ENCODE data around the gene CHAF1A.

CHAF1A gene

DNA sequence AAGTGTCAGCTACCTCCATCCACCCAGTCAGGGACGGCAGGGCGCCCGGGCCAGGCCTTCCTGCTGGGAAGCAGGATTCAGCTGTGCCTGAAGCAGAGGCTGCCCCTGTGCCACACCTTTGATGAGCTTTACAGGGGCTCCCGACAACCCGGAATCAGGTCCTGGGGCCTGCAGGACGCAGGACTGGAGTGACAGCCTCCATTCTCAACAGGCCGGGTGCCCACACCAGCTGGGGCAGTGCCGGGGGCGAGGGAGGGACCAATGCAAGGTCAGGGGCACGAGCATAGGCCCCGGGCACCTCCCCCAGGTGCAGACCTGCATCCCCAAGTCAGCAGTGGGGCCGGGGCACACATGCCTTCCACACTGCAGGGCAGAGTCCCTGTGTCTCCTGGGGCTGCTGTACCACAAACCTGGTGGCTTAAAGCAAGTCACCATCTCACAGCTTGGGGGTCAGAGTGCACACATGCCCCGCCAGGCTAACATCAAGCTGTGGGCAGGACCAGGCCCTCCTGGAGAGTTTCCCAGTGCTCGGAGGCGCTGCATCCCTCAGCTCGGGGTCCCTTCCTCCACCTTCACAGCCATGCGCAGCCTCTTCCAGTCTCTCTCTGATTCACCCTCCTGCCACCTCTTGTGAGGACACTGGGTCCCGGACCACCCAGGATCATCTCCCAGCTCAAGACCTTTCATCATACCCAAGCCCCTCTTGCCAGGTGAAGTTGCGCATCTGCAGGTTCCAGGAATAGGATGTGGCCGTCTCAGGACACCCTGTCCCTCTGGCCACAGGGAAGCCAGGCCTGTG, 41.7 kb downstream of the CHAF1A start:
- DNase-seq: no peak

DNA sequence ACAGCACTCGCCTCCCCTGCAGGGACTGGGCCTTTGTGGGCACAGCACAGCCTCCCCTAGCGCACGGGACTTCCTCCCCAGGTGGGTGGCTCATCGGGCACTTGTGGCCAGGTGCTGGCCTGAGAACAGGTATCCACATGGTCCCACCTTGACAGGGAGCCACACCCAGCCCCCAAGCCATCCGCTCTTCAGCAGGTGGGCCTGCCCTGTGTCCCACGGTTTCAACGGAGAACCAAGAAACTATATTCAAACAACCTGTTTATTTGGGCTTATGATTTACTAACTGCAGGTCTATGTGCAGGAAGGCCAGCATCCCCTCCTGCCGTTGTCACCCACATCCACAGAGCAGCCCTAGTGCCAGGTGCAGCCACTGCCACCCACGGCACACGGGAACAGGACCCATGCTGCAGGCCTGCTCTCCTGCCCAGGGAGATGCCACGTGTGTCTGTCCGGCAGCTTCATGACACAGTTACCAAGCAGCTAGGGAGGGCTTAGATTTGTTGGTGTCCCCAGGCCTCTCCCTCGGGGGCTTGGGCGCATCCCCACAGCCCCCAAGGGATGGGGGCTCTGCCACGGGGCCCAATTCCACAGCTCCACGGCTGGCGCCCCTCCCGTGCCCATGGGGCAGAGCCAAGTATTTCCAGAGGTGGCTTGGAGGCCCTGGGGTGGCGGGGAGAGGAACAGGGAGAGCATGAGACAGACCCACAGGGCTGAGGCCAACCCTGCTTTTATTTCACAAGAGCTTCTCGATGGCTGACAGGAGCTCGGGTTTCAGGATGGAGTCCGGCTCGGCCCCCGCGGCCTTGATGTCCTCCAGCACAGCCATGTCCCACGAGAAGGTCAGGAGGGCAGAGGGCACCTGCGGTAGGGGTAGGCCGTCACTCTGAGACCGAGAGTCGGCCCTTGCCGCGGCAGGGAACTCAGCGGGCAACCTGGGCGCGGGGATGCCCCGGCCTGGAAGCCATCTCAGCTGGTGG, 42.6 kb downstream of the CHAF1A start:
- DNase-seq: no peak

DNA sequence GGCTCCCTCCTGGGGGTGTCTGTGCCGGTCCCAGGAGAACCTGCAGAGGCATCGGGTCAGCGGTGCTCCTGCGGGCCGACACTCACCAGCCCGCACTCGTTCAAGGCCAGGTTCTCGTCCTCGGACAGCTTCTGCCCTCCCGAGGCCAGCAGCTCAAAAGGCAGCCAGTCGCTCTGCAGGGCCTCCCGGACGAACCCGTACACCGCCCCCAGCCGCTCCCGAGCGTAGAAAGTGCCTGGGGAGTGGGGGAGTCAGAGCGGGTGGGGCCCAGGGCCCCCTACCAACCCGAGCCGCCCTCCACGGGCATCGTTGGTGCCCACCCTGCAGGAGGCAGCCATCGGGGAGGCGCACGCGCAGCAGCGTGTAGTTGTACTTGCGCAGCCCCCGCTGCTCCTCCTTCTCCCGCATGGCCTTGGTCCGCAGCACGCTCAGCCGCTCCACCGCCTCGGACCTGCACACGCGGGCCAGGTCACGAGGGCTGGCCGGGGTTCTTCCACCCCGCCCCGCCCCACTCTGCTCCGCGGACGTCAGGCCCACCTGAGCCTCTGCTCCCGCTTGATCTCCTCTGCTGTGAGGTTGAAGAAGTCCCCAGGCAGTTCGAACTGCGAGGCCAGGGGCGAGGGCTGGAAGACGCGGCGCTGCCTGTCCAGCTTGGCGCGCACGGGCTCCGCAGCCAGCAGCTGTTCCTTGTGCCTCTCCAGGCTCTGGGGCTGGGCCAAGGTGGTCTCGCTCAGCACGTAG, 43.7 kb downstream of the CHAF1A start:
- DNase-seq: no peak

DNA sequence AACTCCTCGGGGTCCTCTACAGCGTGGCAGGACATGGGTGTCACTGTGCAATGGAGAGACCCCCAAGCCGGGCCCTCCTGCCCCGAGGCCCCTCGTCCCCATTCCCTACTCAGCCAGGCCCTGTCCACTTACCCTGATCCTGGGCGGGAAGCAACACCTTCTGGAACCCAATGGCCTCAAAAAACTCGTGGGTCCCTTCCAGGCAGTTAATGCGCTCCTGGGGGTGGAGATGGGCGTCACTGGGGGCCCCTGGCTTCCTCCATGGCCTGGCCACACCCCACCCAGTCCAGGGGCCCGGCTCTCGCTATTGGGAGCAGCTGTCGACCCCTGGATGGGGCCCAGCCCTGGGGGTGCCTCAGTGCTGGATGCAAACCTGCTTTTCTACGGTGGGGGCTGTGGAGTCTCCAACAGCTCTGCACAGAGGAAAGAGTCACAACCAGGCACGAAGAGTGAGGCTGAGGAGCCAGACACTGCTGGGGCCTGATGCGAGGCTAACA, 44.3 kb downstream of the CHAF1A start:
- no peak for DNase-seq

DNA sequence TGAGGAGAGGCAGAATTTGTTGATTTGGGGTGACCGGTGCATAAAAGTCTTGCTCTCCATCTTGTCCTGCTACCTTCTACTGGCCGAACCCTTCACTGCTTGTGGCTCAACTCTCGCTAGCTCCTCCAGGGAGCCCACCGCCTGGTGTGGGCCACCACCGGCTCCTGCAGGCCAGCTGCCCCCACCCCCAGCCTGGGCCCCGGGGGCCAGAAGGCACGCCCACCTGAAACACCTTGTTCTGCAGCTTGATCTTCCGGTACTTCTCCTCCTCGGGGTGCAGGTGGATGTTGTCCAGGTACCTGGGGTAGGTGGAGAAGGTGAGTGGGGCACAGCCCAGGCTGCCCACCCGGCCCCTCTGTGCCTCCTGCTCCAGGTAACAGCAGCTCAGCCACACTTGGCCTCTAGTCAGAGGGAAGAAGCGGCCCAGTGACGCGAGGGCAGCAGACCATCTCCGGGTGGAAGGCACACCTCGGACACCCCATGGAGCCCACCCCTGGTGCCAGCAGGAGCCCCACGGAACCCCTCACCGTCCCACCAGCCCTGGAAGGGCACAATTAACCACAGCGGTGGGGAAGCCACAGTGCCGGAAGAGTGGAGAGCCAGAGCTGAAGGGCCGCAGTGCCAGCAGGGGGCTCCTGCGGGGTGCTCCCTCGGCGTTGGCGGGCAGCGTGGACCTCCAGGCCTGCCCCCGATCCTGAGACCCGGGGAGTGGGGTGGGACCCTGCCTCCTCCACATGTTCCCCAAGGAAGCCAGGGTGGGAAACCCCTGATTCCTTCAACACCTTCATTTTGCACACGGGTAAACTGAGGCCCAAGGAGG, 45.1 kb downstream of the CHAF1A start:
- no peak for DNase-seq

DNA sequence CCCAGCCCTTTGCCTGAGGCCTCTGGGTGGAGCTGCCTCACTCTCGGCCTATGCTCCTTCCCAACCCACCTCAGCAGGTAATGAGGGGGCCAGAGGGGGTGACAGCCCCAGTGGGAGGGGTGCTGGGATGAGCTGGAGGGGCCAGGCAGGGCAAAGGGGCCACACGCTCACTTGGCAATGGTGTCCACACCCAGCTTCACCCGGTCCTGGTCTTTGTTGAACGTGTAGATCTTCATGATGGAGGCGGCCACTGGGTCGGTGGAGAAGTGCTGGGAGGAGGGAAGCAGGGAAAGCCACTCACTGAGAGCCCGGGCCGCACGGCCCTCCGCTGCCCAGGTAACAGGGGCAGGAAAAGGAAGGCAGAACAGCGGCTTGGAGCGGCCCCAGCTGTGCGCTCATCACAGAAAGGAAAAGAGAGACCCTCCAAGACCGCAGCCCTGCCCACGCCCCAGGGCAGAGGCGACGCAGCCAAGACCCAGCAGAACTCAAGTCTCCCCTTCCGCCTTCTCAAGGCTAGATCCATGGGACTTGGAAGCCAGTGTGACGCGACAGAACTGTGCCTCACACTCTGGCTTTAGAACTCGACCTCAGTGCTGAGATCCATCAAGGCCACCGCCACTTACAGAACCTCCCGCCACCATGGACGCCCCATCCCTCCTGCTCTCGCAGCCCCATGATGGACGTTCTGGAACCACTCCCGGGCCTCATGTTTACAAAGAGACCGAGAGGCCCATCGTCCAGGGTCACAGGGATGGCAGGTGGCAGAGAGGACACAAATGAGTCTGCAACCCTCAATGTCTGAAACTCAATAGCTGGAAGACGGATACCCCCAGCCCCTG, 45.9 kb downstream of the CHAF1A start:
- DNase-seq: no peak

DNA sequence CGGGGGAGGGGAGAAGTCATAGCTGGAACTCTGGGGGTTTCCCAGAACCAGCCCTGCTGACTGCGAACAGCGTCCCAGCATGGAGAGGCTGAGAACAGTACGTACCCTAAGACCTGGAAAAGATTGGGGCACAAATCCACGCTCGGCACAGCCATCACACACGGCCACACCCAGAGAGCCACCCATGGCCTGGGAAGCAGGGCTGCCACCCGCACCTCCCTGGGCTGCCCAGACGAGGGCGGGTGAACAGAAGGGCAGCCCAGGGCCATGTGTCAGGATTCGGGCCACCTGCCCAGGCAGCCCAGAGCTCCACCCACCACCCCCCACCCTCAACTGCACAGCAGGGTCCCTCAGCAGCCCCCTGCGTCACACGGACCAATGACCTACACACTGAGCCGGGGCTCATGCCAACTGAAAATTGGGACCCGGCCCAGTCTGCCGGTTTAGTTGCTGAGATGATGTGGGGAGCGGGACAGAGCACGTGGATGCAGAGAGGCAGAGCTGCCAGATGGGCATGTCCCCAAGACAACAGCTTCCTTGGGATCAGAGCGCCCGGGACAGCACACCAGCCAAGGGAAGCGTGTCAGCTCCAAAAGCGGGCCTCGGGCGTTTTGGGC, 46.7 kb downstream of the CHAF1A start:
- DNase-seq: no peak

DNA sequence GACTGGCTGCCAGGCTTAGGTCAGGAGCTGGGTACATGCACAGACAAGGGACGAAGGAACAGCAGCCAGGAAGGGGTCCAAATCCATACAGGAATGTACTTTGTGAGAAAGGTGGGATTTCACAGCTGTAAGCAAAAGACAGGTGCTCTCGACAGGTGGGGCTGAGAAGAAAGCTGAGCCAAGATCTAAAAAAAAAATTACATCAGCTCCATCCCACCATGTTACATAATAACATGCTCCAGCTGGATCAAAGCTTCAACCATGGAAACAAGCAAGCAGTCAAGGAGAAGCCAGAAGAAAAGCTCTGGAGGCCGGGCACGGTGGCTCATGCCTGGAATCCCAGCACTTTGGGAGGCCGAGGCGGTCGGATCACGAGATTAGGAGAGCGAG, 47.2 kb downstream of the CHAF1A start:
- DNase-seq: no peak

DNA sequence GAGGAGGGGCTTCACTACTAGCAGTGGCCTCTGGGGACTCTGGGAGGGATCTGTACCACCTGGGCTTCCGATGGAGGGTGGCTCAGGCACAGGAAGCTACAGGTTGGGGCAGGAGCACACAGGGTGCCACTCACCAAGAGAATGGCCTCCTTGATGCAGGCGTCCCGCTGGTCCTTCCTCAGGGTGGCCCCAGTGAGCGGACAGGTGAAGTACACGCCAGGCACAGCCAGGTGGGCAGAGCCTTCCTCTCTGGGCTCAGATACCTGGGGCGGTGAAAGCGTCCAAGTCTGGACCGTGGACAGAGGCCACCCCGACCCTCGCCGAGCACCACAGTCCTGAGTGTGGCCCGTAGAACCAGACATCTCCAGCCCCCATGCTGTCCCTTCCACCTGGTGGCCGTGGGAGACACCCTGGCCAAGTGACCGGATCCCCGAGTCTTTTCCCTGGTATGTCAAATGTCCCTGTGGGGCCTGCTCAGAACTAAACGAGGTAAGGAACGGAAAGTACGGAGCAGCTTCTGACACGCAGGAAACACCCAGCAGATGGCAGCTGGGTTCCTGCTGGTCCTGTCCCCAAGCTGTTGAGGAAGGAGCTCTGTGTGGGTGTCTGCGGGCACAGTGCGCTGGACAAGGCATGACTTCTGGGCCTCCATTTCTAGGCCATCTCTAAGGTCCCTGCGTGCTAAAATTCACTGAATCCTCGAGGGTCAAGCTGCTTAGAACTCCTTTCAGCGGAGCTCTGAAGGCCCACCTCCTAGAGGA, 50.0 kb downstream of the CHAF1A start:
- no peak for DNase-seq

DNA sequence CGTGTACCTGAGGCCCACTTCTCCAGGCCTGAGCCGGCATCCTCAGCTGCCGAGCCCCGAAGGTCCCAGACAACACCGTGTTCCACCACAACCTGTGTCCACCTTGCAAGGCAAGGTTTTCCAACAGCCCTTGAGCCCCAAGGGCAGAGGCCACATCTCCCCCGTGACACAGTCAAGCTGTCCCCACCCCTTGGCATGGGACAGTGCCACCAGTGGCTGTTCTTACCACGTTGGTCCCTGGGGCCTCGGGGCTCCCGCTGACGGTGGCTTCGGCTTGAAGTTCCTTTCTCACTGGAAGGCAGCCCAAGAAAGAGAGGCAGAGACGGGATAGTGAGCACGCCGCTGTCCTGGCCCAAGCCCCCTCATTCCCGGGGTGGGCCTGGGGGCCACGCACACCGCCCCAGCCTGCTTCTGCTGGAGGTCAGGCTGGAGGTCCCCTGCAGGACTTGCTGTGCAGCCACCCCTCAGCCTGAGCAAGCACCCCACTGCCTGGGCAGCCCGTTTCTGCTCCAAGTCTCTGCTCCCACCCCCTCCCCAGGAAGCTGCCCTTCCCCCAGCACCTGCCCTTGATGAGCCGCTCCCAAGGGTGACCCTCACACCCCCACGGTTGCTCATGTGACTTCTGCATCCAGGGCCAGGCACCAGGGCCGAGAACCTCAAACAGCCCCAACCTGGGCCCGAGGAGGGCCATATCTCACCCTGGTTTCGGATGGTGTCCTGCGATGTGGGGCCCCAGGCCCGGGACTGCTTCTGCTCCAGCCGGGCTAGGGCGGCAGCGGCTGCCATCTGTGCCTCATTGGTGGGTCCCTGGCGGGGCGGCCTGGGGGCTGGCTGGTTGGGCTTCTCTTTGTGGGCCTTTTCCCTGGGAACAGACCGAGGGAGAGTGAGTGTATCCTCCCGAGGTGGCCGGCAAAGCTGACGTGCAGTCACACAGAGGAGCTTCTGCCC, 51.1 kb downstream of the CHAF1A start:
- no peak for DNase-seq

DNA sequence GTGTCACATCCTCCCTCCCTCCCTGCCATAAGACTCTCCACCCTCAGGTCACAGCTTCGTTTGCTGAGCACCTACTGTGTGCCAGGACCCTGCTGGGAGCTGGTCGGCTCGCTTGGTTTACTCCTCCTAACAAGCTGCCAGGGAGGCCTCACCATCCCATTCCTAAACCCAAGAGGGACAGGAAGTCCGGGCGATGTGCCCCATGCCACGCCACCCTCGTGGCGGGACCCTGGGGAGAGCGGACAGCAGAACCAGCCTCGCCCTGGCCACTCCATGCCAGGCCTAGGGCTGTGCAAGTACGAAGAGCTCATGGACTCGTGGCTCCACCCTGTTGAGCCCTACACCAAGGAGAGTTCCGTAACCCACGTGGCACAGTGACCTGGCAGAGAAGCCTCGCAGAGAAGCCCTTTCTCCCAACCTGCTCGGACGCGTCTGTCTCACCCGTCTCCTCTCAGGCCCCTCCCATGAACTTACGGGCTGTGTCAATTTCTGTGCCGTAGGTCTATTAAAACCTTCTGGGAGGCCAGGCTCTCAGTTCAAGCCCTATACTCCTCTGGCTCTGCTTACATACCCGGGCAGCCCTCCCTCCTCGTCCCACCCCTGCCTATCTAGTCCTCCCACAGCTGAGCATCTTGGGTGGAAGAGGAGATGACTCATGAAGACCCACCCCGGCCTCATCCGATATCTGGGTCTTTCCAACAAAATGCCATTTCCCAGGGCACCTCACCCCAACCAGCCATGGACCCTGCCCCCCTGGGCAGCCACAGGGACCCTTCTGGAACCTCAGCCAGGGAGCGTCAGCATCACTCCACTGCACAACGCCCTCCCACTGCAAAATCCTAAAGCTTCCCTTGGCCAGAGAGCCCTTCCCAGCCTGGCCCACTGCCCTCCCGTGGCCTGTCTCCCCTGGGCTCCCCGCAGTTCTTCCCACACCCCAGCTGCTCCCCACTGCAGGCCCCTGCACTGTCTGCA, 52.6 kb downstream of the CHAF1A start:
- DNase-seq: peak; percentile 51

DNA sequence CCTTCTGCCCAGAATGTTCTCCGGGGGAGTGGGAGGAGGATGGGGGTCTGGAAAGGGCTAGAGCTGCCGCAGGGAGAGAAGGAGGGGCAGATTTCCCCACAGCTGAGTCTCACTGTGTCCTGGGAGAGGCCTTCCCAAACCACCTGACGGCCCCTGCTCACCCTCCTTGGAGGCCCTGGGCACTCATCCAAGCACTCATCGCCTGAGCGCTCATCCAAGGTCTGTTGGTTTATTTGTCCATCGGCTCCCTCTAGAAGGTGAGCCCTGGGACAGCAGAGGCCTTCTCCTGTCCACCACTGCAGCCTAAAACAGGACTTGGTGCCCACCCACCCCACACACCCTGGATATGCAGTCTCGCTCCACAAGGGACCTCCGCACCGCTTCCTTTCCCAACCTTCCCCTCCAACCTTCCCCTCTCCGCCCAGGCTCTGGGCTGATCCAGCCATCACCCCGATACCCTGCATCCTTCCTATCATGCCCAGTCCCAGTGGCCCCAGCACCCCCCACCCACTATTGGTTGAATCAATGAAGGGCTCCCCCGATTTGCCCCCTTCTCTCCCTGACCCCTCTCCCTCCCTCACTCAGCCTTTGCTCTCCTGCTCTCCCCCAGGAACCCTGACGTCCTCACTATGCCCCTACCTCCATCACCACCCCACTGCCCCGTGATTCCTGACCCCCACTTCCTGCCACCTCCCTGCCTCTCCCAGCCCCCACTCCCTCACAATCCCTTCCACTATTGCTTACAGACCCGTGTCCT, 53.5 kb downstream of the CHAF1A start:
- peak; percentile 66 for DNase-seq

DNA sequence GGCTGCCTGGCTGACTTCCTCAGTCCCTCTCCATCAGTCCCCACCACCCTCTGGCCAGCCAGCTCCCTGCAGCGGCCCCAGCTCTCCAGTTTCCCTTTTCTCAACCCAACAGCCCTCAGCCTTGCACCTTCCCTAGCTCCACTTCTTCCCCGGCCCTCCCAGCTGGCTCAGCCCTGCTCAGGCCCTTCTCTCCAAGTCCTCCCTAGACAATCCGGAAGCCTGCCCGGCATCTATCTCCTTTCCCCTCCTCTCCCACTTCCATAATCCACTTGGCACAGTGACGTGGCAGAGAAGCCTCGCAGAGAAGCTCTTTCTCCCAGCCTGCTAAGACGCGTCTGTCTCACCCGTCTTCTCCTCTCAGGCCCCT, 54.0 kb downstream of the CHAF1A start:
- DNase-seq: peak; percentile 77

DNA sequence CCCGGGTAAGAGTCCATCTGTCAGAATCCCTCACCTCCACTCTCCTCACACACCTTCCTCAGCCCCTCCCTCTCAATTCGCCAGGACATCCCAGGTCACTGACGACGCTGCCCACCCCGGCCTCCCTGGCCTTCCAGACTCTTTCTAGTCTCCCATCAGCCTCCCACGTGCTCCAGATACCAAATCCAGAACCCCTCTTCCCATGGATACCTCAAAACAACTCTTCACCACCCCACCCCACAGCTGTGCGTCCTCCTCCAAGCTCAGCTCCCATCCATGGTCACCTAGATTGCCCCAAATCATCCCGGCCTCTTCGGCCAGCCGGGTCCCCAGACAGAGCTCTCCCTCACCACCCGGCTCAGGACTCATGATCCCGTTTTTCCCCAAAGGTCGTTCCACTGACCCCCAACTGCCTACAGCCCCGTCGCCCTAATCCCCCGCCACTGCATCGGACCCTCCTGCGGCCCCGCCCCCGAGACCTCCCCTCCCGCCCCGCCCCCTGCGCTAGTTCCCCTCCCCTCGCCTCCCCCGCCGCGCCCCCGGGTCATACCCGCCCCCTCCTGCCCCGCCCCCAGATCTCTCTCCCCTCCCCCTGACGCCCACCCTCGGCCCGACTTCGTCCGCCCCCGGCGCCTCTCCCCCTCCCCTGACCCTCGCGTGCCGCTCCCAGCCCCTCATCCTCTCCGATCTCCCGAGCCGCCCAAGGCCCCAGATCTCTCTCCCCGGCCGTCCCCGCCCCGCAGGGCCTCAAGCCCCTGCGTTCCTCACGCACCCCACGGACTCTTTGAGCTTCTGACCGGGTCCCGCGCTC, 54.6 kb downstream of the CHAF1A start:
- DNase-seq: peak; percentile 74

DNA sequence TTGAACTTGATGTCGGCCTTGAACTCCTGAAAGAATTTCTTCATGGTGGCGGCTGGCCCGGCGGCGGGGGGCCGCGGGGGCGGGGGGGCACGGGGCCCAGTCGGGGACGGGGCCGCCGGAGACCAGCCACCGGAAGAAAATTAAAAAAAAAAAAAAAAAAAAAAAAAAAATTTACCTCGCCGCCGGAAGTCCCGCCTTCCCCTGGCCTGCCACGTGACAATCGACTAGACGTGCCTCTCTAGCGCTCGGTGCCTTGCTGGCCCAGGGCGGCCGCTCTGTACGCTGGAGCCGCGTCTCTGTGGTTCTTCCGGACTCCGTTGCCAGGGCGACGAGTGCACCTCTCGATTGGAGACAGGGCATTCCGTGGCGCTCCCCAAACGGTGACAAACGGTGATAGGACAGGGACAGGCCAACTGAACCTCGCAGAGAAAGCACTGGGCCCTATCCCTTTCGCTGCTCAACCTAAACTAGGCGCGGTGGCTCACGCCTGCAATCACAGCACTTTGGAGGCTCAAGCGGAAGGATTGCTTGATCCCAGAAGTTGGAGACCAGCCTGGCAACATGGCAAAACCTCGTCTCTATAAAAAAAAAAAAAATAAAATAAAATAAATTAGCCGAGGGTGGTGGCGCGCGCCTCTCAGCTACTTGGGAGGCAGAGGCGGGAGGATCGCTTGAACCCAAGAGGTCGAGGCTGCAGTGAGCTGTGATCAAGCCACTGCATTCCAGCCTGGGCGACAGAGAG, 55.4 kb downstream of the CHAF1A start, which contains the start of gene UBXN6:
UBXN6 (minus strand) TSS at position 141 of the 742 bp plus-strand sequence; CDS start at position 44, 97 bp downstream.
- peak; percentile 99 for DNase-seq

All from fibroblast of skin of right quadriceps (primary cell).